Suprapubic skin (tissue), 2 donors: ENCODE measurements around the gene PRCP.

Experiments used
- EP300 ChIP-seq: sonication (generic); formaldehyde crosslinking; IDR thresholded peaks from one replicate; pipeline ENCODE4 v1.6.1; 2017; ENCODE audit warnings: antibody characterized with exemption
- POLR2A ChIP-seq, 2 donors: fragments of 450-650 bp; IDR thresholded peaks; one replicate each; pipeline ENCODE4 v1.6.1; 2017; ENCODE audit warnings: antibody characterized with exemption in 2 of 2, mild to moderate bottlenecking in 2 of 2, moderate library complexity in 2 of 2

- no peak for TF ChIP-seq POLR2A (IDR thresholded peaks at IDR 0.05)
- TF ChIP-seq EP300 = no peak
Measured at GRCh38 chr11:82896183-82896582, 4.0 kb downstream of the PRCP start.
